Smooth muscle cell (in vitro differentiated cells): ENCODE measurements around the gene P2RY6. TPM values are rescaled to one million over a fixed set of nuclear protein-coding genes. Genes with fewer than 3 reads are reported as not detected.
A peak's percentile ranks its signal among the peaks of the same experiment; 100 is the strongest.

Experiments
- DNase-seq: peaks from one replicate; lab custom pipeline; 2025; ENCODE audit not compliant: unreplicated experiment; lab: John Stamatoyannopoulos, UW
- H2AFZ ChIP-seq: fragments of 200-600 bp; sonication (generic); 2 replicates; pipeline ENCODE4 v1.6.0; 2016; ENCODE audit warnings: antibody characterized with exemption, low read depth, mild to moderate bottlenecking
- H3F3A ChIP-seq: fragments of 200-600 bp; sonication (generic); 2 replicates; pipeline ENCODE4 v1.6.0; 2017; ENCODE audit warnings: antibody characterized with exemption, low read depth
- H3K27ac ChIP-seq: fragments of 200-600 bp; sonication (generic); 2 replicates; pipeline ENCODE4 v1.5.1; 2016; ENCODE audit warnings: low read depth, mild to moderate bottlenecking
- H3K27me3 ChIP-seq: fragments of 200-600 bp; sonication (generic); 2 replicates; pipeline ENCODE4 v1.6.1; 2016; ENCODE audit warnings: low read depth, mild to moderate bottlenecking
- H3K36me3 ChIP-seq: fragments of 200-600 bp; sonication (generic); 2 replicates; pipeline ENCODE4 v1.5.1; 2016; ENCODE audit warnings: low read depth
- H3K4me1 ChIP-seq: fragments of 200-600 bp; sonication (generic); 2 replicates; pipeline ENCODE4 v1.5.1; 2016; ENCODE audit warnings: low read depth
- H3K4me2 ChIP-seq: fragments of 200-600 bp; sonication (generic); 2 replicates; pipeline ENCODE4 v1.6.0; 2016; ENCODE audit warnings: mild to moderate bottlenecking
- H3K4me3 ChIP-seq: fragments of 200-600 bp; sonication (generic); 2 replicates; pipeline ENCODE4 v1.5.1; 2016; ENCODE audit warnings: mild to moderate bottlenecking
- H3K79me2 ChIP-seq: fragments of 200-600 bp; sonication (generic); 2 replicates; pipeline ENCODE4 v1.6.0; 2016; ENCODE audit warnings: low read depth, mild to moderate bottlenecking
- H3K9ac ChIP-seq: fragments of 200-600 bp; sonication (generic); 2 replicates; pipeline ENCODE4 v1.6.0; 2016; ENCODE audit warnings: low read depth
- H3K9me3 ChIP-seq: fragments of 200-600 bp; sonication (generic); replicated peaks from 2 replicates; pipeline ENCODE4 v1.5.1; 2016; ENCODE audit warnings: low read depth
- H4K20me1 ChIP-seq: fragments of 200-600 bp; sonication (generic); 2 replicates; pipeline ENCODE4 v1.6.0; 2016; ENCODE audit warnings: low read depth
- WGBS: methylation state at CpG from one replicate; pipeline ENCODE4 v1.1.7; 2016; ENCODE audit warnings: low lambda C conversion rate; 5-methylcytosine and 5-hydroxymethylcytosine counted together
- polyA plus RNA-seq: library from polyadenylated mRNA; unstranded; fragments of >200 nt; fragmentation: Nextera tagmentation; extraction: Ambion mirVana; gene quantifications from 2 replicates; pipeline ENCODE4 v1.2.1, GENCODE V29; 2016
- total RNA-seq: library from RNA; depleted of rRNA; stranded (reverse); fragments of >200 nt; gene quantifications from 2 replicates; pipeline ENCODE4 v1.2.3, GENCODE V29; 2014
- TF ChIP-seq, protein P1 (sequence below): fragments of 200-600 bp; sonication (generic); IDR thresholded peaks from 2 replicates; pipeline ENCODE4 v1.5.1; 2017; ENCODE audit warnings: borderline replicate concordance, mild to moderate bottlenecking, antibody characterized with exemption; ENCODE audit not compliant: insufficient read depth, poor library complexity, severe bottlenecking

The P2RY6 gene
- total and polyA plus RNA-seq, 2 experiments from 2014 or later = 3.7 to 13.8 TPM

GRCh38 chr11:73307323-73308002, 35.3 kb downstream of the P2RY6 start:
- Histone ChIP-seq H3K79me2 (peaks cover 33% of the 10 kb centered on the region), H3K4me2 (peak overlapping the region; percentile 99), H3F3A (no peaks in the 10 kb centered on the region), H4K20me1 (peaks cover 32% of the 10 kb centered on the region), H3K9me3 (no peaks in the 10 kb centered on the region), H3K4me3 (peak overlapping the region; percentile 84), H2AFZ (peak overlapping the region; percentile 76), H3K36me3 (no peaks in the 10 kb centered on the region), H3K4me1 (peaks cover 41% of the 10 kb centered on the region), H3K9ac (peak overlapping the region; percentile 99), H3K27me3 (no peaks in the 10 kb centered on the region), H3K27ac (peak overlapping the region; percentile 99)
- TF ChIP-seq, protein P1, sequence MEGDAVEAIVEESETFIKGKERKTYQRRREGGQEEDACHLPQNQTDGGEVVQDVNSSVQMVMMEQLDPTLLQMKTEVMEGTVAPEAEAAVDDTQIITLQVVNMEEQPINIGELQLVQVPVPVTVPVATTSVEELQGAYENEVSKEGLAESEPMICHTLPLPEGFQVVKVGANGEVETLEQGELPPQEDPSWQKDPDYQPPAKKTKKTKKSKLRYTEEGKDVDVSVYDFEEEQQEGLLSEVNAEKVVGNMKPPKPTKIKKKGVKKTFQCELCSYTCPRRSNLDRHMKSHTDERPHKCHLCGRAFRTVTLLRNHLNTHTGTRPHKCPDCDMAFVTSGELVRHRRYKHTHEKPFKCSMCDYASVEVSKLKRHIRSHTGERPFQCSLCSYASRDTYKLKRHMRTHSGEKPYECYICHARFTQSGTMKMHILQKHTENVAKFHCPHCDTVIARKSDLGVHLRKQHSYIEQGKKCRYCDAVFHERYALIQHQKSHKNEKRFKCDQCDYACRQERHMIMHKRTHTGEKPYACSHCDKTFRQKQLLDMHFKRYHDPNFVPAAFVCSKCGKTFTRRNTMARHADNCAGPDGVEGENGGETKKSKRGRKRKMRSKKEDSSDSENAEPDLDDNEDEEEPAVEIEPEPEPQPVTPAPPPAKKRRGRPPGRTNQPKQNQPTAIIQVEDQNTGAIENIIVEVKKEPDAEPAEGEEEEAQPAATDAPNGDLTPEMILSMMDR = peak; percentile 95
- peak; percentile 97 for DNase-seq
- WGBS = under 1% methylated on average over 41 of the region's 56 CpGs

GRCh38 chr11:73308003-73308960, 36.1 kb downstream of the P2RY6 start, which contains the start of gene ARHGEF17:
ARHGEF17 (plus strand) TSS chr11:73308276; CDS start chr11:73308639, 363 bp downstream.
- peak within 1 kb of the TSS; percentile 99 for H3K27ac ChIP-seq
- no peaks in the 10 kb centered on the region for H3K27me3 ChIP-seq
- WGBS = 0% methylated on average over 71 of the region's 105 CpGs
- peaks cover 40% of the 10 kb centered on the region for H4K20me1 ChIP-seq
- TF ChIP-seq, protein P1 = no peak
- peak within 1 kb of the TSS; percentile 99 for H3K9ac ChIP-seq
- peaks cover 50% of the 10 kb centered on the region for H3K4me1 ChIP-seq
- H3K36me3 ChIP-seq = no peaks in the 10 kb centered on the region
- no peaks in the 10 kb centered on the region for H3K9me3 ChIP-seq
- H3K4me3 ChIP-seq = peak within 1 kb of the TSS; percentile 84
- H3K79me2 ChIP-seq = peaks cover 41% of the 10 kb centered on the region
- DNase-seq = peak; percentile 88
- peak within 1 kb of the TSS; percentile 99 for H3K4me2 ChIP-seq
- no peaks in the 10 kb centered on the region for H3F3A ChIP-seq
- H2AFZ ChIP-seq = peak within 1 kb of the TSS; percentile 76

DNA sequence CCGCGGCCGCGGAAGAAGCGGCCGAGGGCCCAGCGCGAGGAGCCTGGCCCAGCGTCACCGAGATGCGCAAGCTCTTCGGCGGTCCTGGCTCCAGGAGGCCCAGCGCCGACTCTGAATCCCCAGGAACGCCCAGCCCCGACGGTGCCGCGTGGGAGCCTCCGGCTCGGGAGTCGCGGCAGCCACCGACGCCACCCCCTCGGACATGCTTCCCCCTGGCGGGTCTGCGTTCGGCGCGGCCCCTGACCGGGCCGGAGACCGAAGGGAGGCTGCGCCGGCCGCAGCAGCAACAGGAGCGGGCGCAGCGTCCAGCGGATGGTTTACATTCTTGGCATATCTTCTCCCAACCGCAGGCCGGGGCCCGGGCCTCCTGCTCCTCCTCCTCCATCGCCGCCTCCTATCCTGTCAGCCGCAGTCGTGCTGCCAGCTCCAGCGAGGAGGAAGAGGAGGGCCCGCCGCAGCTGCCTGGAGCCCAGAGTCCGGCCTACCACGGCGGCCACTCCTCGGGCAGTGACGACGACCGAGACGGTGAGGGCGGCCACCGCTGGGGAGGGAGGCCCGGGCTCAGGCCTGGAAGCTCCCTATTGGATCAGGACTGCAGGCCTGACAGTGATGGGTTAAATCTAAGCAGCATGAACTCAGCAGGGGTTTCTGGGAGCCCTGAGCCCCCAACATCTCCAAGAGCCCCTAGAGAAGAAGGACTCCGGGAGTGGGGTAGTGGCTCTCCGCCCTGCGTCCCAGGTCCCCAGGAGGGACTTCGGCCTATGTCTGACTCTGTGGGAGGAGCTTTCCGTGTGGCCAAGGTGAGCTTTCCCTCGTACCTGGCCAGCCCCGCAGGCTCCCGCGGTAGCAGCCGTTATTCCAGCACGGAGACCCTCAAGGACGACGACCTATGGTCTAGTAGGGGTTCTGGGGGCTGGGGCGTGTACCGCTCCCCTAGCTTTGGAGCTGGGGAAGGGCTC, 37.1 kb downstream of the P2RY6 start:
- Histone ChIP-seq H3F3A (peaks cover 6% of the 10 kb centered on the region), H3K4me3 (peak overlapping the region; percentile 84), H3K9ac (peak overlapping the region; percentile 99), H3K27ac (peak overlapping the region; percentile 99), H4K20me1 (peaks cover 50% of the 10 kb centered on the region), H3K4me2 (peak overlapping the region; percentile 99), H3K4me1 (peaks cover 59% of the 10 kb centered on the region), H3K27me3 (no peaks in the 10 kb centered on the region), H2AFZ (peak overlapping the region; percentile 55), H3K36me3 (no peaks in the 10 kb centered on the region), H3K79me2 (peaks cover 51% of the 10 kb centered on the region), H3K9me3 (no peaks in the 10 kb centered on the region)
- 4% methylated on average over 76 of the region's 78 CpGs for WGBS
- peak; percentile 84 for DNase-seq
- TF ChIP-seq, protein P1 = no peak
